Parathyroid adenoma (tissue), 2 donors: ENCODE measurements around the gene SMOC1.

Experiments used
- H2AFZ ChIP-seq: fragments of 300-600 bp; sonication (generic); one replicate; pipeline ENCODE4 v1.7.0; 2017; ENCODE audit warnings: antibody characterized with exemption, mild to moderate bottlenecking
- H3K27ac ChIP-seq: fragments of 300-600 bp; sonication (generic); one replicate; pipeline ENCODE4 v1.7.0; 2017
- H3K27me3 ChIP-seq: fragments of 300-600 bp; sonication (generic); one replicate; pipeline ENCODE4 v1.7.0; 2017; ENCODE audit warnings: low read length; ENCODE audit not compliant: control insufficient read depth, insufficient read depth
- H3K36me3 ChIP-seq: fragments of 300-600 bp; sonication (generic); one replicate; pipeline ENCODE4 v1.7.0; 2017; ENCODE audit warnings: low read length; ENCODE audit not compliant: control insufficient read depth, insufficient read depth
- H3K4me1 ChIP-seq: fragments of 300-600 bp; sonication (generic); one replicate; pipeline ENCODE4 v1.7.0; 2017; ENCODE audit warnings: control low read depth
- H3K4me2 ChIP-seq: fragments of 300-600 bp; sonication (generic); one replicate; pipeline ENCODE4 v1.7.0; 2017; ENCODE audit warnings: low read length
- H3K4me3 ChIP-seq: fragments of 300-600 bp; sonication (generic); one replicate; pipeline ENCODE4 v1.7.0; 2017; ENCODE audit warnings: low read depth, low read length
- H3K79me2 ChIP-seq: fragments of 300-600 bp; sonication (generic); one replicate; pipeline ENCODE4 v1.7.0; 2017; ENCODE audit warnings: control low read depth
- H3K9ac ChIP-seq: fragments of 300-600 bp; sonication (generic); one replicate; pipeline ENCODE4 v1.7.0; 2017; ENCODE audit warnings: mild to moderate bottlenecking
- H3K9me3 ChIP-seq: fragments of 300-600 bp; sonication (generic); one replicate; pipeline ENCODE4 v1.7.0; 2017; ENCODE audit warnings: low read length; ENCODE audit not compliant: control insufficient read depth
- TF ChIP-seq, protein P1 (sequence below): fragments of 300-600 bp; sonication (generic); IDR thresholded peaks from one replicate; pipeline ENCODE4 v1.7.0; 2017; ENCODE audit warnings: antibody characterized with exemption, mild to moderate bottlenecking
- donor health status: primary hyperparathyroidism.

Gene SMOC1

DNA sequence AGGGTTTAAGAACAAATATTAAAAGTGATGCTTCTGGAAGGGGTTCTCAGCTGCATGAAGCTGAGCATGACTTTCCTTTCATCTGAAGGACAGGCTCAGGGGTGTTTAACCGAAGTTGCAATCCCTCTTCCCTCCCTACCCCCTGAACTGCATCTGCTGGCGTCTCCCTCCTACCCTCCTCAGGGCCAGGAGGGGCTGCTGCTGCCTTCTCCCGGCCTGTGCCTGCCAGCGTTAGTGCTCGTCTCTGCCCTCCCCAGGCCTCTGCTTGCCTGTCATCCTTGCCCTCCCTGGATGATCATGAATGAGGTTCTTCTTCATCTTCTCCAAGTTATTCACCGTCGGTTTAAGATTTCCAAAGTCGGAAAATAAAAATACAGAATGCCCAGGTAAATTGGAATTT lies 12.2 kb downstream of the SMOC1 start:
- H3K36me3 ChIP-seq, result no peaks in the 10 kb centered on the region
- H3K4me2 ChIP-seq, result no peak overlapping the region
- H2AFZ ChIP-seq, result no peak overlapping the region
- H3K27me3 ChIP-seq, result no peaks in the 10 kb centered on the region
- no peak overlapping the region for H3K4me3 ChIP-seq
- H3K27ac ChIP-seq, result no peak overlapping the region
- H3K9me3 ChIP-seq, result no peaks in the 10 kb centered on the region
- no peaks in the 10 kb centered on the region for H3K79me2 ChIP-seq
- H3K9ac ChIP-seq, result no peak overlapping the region
- H3K4me1 ChIP-seq, result no peaks in the 10 kb centered on the region
- TF ChIP-seq, protein P1, sequence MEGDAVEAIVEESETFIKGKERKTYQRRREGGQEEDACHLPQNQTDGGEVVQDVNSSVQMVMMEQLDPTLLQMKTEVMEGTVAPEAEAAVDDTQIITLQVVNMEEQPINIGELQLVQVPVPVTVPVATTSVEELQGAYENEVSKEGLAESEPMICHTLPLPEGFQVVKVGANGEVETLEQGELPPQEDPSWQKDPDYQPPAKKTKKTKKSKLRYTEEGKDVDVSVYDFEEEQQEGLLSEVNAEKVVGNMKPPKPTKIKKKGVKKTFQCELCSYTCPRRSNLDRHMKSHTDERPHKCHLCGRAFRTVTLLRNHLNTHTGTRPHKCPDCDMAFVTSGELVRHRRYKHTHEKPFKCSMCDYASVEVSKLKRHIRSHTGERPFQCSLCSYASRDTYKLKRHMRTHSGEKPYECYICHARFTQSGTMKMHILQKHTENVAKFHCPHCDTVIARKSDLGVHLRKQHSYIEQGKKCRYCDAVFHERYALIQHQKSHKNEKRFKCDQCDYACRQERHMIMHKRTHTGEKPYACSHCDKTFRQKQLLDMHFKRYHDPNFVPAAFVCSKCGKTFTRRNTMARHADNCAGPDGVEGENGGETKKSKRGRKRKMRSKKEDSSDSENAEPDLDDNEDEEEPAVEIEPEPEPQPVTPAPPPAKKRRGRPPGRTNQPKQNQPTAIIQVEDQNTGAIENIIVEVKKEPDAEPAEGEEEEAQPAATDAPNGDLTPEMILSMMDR, result no peak

DNA sequence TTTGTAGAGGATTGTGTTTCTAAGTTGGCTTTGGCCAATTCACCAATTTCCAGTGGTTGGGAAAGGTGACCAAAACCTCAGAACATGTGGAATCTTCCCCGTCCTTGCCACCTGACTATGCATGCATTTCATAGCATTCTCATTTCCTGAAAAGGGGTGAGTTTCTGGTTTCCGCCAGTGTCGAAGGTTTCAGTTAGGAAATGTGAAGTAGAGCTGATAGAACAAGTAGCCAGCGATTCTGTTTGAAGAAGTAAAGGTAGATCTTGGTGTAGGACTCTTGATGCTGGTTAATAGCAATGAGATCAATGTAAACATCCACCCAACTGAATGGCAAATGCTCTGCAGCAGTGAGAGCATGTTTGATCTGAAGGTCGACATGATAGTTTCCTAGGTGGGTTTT lies 15.9 kb downstream of the SMOC1 start:
- no peaks in the 10 kb centered on the region for H3K27me3 ChIP-seq
- no peak overlapping the region for H3K27ac ChIP-seq

DNA sequence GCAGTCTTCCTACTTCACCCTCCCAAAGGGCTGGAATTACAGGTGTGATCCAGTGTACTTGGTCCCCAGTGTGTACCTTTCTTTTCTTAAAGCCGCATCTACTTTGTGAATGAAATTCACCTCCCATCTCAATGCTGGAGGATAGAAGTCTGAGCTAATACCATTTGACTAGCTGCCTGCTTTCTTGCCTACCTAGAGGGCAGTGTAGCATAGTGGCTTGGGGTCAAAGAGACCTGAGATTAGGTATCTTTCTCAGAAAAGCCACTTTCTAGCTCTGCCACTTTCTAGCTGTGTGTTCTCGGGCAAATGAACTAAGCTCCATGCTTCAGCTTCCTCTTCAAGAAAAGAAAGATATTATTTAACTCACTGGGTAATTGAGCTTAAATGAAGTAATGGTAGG lies 16.9 kb downstream of the SMOC1 start:
- H3K79me2 ChIP-seq, result no peaks in the 10 kb centered on the region
- H2AFZ ChIP-seq, result no peak overlapping the region
- H3K4me3 ChIP-seq, result no peak overlapping the region
- H3K9ac ChIP-seq, result no peak overlapping the region
- H3K4me1 ChIP-seq, result no peaks in the 10 kb centered on the region
- no peaks in the 10 kb centered on the region for H3K27me3 ChIP-seq
- H3K4me2 ChIP-seq, result no peak overlapping the region
- TF ChIP-seq, protein P1, result no peak
- no peaks in the 10 kb centered on the region for H3K9me3 ChIP-seq
- no peak overlapping the region for H3K27ac ChIP-seq
- no peaks in the 10 kb centered on the region for H3K36me3 ChIP-seq

More for the DNA sequence above, 15.9 kb downstream of the SMOC1 start:
- H3K36me3 ChIP-seq, result no peaks in the 10 kb centered on the region
- no peak overlapping the region for H3K4me2 ChIP-seq
- TF ChIP-seq, protein P1, result no peak
- H3K9me3 ChIP-seq, result no peaks in the 10 kb centered on the region
- H3K79me2 ChIP-seq, result no peaks in the 10 kb centered on the region
- H3K4me3 ChIP-seq, result no peak overlapping the region
- no peak overlapping the region for H3K9ac ChIP-seq
- no peak overlapping the region for H2AFZ ChIP-seq
- H3K4me1 ChIP-seq, result no peaks in the 10 kb centered on the region

DNA sequence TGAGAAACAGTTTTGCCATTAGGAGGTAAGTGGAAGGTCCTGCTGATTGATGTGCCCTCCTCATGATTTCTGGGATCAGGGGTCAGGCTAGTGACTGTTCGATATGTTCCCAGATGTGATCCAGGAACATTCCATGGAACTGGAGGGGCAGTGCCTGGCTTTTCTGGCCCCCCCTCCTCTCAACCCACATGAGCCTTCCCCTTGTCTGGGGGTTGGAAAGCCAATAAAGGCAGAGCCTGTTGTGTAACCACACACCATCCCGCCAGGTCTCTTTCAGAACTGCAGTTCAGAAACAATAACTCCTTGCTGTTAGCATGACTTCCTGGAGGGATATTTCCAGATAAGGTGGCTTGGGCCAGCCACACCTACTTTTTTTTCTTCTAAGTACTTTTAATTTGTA lies 17.8 kb downstream of the SMOC1 start:
- no peaks in the 10 kb centered on the region for H3K4me1 ChIP-seq
- H3K27ac ChIP-seq, result no peak overlapping the region
- H3K36me3 ChIP-seq, result no peaks in the 10 kb centered on the region
- H3K4me3 ChIP-seq, result no peak overlapping the region
- H3K9ac ChIP-seq, result no peak overlapping the region
- no peaks in the 10 kb centered on the region for H3K9me3 ChIP-seq
- no peaks in the 10 kb centered on the region for H3K79me2 ChIP-seq
- no peaks in the 10 kb centered on the region for H3K27me3 ChIP-seq
- no peak overlapping the region for H3K4me2 ChIP-seq
- no peak overlapping the region for H2AFZ ChIP-seq
- TF ChIP-seq, protein P1, result no peak

DNA sequence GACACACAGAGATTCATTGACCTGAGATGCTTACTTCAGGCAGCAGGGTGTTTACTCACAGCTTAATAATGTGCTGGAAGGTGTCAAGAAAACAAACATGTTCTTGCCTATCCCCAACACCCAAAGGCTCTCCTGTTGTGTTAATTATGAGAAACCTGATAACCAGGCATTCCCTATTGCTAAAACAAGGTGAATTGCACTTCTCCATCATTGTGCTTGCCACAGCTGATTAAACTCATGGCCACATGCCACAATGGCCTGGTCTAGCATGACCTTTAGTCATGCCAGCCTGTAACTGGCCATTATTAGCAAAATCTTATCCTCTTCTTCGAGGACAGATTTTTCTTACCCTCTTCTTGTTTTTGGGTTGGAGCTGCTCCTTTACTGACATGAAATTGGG lies 21.4 kb downstream of the SMOC1 start:
- Histone ChIP-seq H2AFZ (no peak overlapping the region), H3K9me3 (no peaks in the 10 kb centered on the region), H3K4me2 (no peak overlapping the region), H3K27ac (no peak overlapping the region), H3K36me3 (no peaks in the 10 kb centered on the region), H3K79me2 (no peaks in the 10 kb centered on the region), H3K27me3 (no peaks in the 10 kb centered on the region), H3K9ac (no peak overlapping the region), H3K4me1 (no peaks in the 10 kb centered on the region), H3K4me3 (no peak overlapping the region)
- TF ChIP-seq, protein P1, result no peak
